Body of pancreas (tissue), 4 donors: ENCODE measurements around the gene IGF2BP2.

Experiments used
- POLR2A ChIP-seq, 3 donors: fragments of 450-650 bp; IDR thresholded peaks; one replicate each; pipeline ENCODE4 v1.6.1; 2016; ENCODE audit warnings: antibody characterized with exemption in 3 of 3, mild to moderate bottlenecking in 2 of 3
- TF ChIP-seq, protein P1 (sequence below), 7 experiments: fragments of 450-650 bp in 4 of 7; fragments of 200-600 bp in 3 of 7; sonication (generic) in 3 of 7; IDR thresholded peaks; one replicate each; pipeline ENCODE4 v1.5.1; 2016 to 2019; ENCODE audit warnings: antibody characterized with exemption in 7 of 7

DNA sequence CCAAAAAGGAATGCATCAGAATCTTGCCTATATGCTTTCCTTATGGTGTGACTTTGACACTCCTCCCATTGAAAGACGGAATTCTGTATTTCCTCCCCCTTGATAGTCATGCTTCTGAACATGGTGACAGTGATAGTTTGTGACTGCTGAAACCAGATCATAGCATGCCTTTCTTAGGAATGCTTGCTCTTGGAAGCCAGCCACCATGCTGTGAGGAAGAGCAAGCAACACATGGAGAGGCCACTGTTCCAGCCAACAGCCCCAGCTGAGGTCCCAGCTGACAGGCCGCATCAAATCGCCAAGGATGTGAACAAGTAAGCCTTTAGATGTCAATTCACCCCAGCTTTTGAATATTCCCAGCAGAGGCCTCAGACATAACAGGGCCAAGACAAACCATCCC, 100.1 kb downstream of the IGF2BP2 start:
- TF ChIP-seq, protein P1, sequence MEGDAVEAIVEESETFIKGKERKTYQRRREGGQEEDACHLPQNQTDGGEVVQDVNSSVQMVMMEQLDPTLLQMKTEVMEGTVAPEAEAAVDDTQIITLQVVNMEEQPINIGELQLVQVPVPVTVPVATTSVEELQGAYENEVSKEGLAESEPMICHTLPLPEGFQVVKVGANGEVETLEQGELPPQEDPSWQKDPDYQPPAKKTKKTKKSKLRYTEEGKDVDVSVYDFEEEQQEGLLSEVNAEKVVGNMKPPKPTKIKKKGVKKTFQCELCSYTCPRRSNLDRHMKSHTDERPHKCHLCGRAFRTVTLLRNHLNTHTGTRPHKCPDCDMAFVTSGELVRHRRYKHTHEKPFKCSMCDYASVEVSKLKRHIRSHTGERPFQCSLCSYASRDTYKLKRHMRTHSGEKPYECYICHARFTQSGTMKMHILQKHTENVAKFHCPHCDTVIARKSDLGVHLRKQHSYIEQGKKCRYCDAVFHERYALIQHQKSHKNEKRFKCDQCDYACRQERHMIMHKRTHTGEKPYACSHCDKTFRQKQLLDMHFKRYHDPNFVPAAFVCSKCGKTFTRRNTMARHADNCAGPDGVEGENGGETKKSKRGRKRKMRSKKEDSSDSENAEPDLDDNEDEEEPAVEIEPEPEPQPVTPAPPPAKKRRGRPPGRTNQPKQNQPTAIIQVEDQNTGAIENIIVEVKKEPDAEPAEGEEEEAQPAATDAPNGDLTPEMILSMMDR (IDR thresholded peaks at IDR 0.05), result no peak
- TF ChIP-seq POLR2A (IDR thresholded peaks at IDR 0.05), result no peak
